ENCODE results near the gene GOLGA2.

DNA sequence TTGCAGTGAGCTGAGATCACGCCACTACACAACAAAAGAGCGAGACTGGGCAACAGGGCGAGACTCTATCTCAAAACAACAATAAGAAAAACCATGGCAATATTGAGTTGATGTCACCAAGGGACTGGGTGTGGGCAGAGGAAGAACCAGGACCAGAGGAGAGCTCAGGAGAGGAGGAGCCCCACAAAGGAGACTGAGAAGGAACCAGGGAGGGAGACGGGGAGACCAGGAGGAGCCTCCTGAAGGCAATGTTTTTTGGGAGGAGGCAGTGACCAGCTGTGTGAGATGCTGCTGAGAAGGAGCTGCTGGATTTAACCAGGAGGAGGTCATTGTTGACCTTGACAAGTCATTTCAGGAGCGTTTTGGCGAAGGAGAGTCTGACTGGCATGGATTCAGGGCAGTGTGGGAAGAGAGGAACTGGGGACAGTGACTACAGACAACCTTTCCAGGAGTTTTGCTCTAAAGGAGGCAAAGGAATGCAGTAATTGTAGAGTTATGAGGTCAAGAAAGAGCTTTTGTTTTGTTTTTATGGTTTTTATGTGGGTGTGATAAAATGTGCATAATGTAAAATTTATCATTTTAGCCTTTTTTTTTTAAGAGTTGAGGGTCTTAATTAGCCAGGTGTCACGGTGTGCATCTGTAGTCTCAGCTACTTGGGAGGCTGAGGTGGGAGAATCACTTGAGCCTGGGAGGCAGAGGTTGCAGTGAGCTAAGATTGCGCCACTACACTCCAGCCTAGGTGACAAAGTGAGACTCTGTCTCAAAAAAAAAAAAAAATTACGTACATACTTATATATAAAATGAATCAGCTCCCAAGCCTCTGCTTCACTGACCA, 28.5 kb upstream of the GOLGA2 start:
- TF ChIP-seq FOSL2 (IDR thresholded peaks at IDR 0.05; ENCODE audit: borderline replicate concordance, low read depth) = no peak
- no peak for TF ChIP-seq POLR2AphosphoS5 (IDR thresholded peaks at IDR 0.05; ENCODE audit: low read depth, low read length)
- no peak for TF ChIP-seq ELF1 (IDR thresholded peaks at IDR 0.05)
- TF ChIP-seq, protein P1, sequence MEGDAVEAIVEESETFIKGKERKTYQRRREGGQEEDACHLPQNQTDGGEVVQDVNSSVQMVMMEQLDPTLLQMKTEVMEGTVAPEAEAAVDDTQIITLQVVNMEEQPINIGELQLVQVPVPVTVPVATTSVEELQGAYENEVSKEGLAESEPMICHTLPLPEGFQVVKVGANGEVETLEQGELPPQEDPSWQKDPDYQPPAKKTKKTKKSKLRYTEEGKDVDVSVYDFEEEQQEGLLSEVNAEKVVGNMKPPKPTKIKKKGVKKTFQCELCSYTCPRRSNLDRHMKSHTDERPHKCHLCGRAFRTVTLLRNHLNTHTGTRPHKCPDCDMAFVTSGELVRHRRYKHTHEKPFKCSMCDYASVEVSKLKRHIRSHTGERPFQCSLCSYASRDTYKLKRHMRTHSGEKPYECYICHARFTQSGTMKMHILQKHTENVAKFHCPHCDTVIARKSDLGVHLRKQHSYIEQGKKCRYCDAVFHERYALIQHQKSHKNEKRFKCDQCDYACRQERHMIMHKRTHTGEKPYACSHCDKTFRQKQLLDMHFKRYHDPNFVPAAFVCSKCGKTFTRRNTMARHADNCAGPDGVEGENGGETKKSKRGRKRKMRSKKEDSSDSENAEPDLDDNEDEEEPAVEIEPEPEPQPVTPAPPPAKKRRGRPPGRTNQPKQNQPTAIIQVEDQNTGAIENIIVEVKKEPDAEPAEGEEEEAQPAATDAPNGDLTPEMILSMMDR (IDR thresholded peaks at IDR 0.05) = no peak
- TF ChIP-seq, protein P2, sequence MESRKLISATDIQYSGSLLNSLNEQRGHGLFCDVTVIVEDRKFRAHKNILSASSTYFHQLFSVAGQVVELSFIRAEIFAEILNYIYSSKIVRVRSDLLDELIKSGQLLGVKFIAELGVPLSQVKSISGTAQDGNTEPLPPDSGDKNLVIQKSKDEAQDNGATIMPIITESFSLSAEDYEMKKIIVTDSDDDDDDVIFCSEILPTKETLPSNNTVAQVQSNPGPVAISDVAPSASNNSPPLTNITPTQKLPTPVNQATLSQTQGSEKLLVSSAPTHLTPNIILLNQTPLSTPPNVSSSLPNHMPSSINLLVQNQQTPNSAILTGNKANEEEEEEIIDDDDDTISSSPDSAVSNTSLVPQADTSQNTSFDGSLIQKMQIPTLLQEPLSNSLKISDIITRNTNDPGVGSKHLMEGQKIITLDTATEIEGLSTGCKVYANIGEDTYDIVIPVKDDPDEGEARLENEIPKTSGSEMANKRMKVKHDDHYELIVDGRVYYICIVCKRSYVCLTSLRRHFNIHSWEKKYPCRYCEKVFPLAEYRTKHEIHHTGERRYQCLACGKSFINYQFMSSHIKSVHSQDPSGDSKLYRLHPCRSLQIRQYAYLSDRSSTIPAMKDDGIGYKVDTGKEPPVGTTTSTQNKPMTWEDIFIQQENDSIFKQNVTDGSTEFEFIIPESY (IDR thresholded peaks at IDR 0.05; ENCODE audit: borderline replicate concordance, low read depth) = no peak
- TF ChIP-seq, protein P3, sequence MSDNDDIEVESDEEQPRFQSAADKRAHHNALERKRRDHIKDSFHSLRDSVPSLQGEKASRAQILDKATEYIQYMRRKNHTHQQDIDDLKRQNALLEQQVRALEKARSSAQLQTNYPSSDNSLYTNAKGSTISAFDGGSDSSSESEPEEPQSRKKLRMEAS (IDR thresholded peaks at IDR 0.05; ENCODE audit: low read depth) = no peak
